ENCODE measurements around the gene DNM1L.
A peak's percentile ranks its signal among the peaks of the same experiment; 100 is the strongest.
"Not testable (repeated sequence)": the region's sequence is repeated elsewhere in the genome, so short reads cannot be mapped to it uniquely, and the experiment has no call there.

The DNM1L gene

GRCh38 chr12:32697445-32697844, 18.3 kb downstream of the DNM1L start:
- DNase-seq (ENCODE audit: low spot score) = no peak

DNA sequence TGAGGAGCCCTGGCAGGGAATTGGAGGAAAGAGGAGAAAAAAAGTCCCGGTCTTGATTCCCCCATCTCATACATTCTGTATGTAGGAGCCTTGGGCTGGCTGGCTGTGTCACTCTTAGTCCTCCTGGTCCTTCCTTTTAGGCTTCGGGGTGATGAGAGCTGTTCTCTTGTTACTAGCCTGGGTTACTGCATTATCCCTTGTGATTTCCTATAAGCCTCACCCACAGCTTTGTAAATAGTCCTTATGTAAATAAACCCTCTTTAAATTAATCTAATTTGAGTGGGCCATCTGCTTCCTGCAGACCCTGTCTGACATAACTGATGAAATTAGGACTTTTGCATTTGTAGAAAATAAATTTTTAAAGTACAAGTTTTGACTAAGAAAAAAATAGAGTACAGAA, 19.2 kb downstream of the DNM1L start:
- DNase-seq (ENCODE audit: low spot score) = peak; percentile 15

- not testable (repeated sequence) for DNase-seq (ENCODE audit: low spot score)
Measured at GRCh38 chr12:32699437-32699836, 20.3 kb downstream of the DNM1L start.

DNA sequence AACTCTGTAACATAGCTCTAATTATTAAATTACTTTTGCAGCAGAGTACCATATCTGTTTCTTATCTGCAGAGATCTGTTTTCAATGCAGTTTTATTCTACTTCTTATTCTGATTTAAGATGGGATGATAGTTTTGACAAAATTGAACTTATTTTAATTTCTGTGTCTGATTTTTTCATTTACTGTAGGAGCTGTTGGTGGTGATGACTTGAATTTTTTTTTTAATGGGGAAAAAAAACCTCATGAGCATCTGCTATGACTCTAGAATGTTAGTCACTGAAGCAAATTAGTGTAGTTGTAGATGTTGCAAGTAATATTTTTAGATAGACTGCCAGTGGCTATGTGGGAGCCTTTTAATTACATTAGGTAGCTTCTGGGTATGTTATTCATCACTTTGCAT, 23.4 kb downstream of the DNM1L start:
- DNase-seq (ENCODE audit: low spot score) = no peak

DNA sequence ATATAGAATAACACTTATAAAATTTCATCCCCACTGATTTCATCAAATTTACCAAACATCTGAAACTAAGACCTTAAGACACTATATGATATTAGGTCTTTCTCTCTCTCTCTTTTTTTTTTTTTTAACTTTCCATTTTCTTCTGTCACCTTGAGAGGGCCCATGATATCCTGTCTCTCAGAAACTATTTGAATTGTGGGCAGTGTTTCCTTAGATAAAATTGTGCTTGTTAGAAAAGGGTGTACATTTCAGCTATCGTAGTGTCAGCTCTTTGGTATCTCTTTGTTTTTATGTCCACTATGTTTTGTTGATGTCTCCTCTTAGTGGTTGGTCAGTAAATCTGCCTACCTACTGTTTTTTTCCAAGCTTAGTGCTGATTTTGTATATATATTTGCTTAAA, 23.8 kb downstream of the DNM1L start:
- no peak for DNase-seq (ENCODE audit: low spot score)

GRCh38 chr12:32705783-32706182, 26.7 kb downstream of the DNM1L start:
- DNase-seq (ENCODE audit: low spot score) = no peak

DNA sequence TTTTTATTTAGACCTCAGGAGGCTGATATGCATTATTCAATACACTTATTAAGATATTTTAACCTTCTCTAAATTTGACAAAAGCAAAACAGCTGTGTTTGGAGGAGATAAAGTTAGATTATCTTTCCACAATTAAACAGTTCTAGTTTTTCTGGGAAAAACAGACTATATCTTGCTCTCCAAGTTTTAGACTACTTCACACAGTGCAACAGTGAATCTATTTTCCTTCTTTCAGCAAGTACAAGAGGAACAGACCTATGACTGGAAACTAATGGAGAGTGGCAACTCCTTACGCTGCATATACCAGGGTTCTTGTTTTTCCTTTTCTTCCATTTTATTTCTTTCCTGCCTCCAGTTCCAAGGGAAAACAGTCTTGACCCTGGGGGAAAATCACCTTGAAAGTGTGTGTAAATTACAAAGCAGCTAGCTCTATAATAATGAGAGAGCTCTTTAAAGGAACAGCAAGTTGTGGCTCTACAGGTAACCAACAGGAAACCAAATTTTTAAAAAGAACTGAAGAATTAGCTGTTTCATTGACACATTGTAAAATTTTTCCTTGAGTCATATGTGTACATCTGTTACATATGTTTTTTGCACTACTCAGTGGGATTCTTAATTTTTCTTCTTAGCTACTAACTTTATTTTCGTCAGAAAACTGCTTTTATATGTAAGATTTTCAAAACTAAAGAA, 27.4 kb downstream of the DNM1L start:
- DNase-seq (ENCODE audit: low spot score) = no peak

GRCh38 chr12:32708926-32709325, 29.8 kb downstream of the DNM1L start:
- no peak for DNase-seq (ENCODE audit: low spot score)

DNA sequence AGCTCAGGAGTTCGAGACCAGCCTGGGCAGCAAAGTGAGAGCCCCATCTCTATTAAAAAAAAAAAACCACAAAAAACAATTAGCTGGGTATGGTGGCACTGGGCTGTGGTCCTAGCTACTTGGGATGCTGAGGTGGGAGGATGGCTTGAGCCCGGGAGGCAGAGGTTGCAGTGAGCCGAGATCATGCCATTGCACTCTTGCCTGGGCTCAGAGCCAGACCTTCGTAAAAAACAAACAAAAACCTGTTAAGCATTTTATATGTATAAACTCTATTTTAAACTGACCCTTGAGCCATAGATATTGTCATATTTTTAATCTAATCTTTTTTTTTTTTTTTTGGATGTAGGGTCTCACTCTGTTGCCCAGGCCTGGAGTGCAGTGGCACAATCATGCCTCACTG, 35.7 kb downstream of the DNM1L start:
- no peak for DNase-seq (ENCODE audit: low spot score)

DNA sequence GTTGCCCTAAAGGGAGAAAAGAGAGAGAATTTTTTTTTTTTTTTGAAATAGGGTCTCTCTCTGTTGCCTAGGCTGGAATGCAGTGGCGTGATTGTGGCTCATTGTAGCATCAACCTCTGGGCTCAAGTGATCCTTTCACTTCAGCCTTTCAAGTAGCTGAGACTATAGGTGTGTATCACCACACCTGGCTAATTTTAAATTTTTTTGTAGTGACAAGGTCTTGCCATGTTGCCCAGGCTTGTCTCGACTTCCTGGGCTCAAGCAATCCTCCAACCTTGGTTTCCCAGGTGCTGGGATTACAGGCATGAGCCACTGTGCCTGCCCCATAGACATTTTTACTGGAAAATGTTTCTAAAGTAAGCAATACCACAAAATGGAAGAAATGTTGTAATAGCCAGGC, 39.8 kb downstream of the DNM1L start:
- DNase-seq (ENCODE audit: low spot score) = no peak

DNA sequence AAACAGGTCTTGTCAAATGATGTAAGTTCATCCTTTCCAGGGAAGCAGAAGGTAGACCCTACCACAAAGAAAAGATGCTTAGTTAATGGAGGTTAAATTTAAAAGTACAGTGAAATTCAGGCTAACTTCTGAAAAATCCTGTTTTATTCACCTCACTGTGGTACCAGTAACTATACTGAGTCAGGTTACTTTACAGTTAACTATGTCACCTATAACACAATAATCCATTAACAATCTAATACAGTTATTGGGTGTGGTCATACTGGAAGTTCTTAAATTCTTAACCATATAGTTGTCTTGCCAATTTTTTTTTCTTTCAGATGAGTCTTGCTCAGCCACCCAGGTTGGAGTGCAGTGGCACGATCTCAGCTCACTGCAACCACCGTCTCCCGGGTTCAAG, 46.2 kb downstream of the DNM1L start:
- not testable (repeated sequence) for DNase-seq (ENCODE audit: low spot score)

- no peak for DNase-seq (ENCODE audit: low spot score)
Measured at GRCh38 chr12:32726286-32726685, 47.2 kb downstream of the DNM1L start.

- DNase-seq (ENCODE audit: low spot score) = peak; percentile 17
Measured at GRCh38 chr12:32727237-32727636, 48.1 kb downstream of the DNM1L start.

DNA sequence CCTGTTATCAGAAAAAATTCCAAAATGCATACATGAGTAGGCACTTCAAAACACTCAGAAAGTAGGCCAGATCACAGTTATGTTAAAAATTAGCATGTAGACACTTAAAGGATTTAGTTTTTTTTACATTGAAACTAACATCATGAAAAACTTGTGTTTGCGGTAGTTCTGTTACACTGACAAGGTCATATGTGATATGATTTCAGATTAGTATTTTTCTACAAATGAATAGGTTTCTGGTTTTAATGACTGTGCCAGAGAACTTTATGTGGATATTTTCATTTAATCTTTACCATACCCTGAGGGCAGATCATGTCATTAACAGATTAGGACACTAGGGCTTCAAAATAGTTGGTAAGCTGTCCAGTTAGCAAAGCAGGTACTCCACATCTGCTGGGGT, 55.9 kb downstream of the DNM1L start:
- no peak for DNase-seq (ENCODE audit: low spot score)

DNA sequence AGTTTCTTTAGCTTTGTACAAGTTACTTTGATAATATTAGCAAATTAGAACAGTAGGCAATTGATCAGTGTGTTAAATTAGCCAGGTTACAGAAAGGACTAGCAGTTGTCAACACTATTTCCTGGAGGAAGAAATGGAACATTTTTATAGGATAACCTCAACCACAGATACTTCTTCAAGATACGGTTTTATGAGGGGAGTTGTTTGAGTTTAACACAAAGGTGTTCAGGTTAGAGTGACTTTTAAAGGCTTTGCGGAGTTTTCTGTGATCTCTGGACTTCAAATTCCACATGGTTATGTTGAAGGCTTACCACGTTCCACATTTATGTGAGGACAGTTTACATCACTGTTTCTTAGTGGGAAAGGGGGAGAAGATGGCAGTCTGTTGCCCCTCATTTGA, 57.3 kb downstream of the DNM1L start:
- DNase-seq (ENCODE audit: low spot score) = no peak

- no peak for DNase-seq (ENCODE audit: low spot score)
Measured at GRCh38 chr12:32737715-32738114, 58.6 kb downstream of the DNM1L start.

- DNase-seq (ENCODE audit: low spot score) = no peak
Measured at GRCh38 chr12:32739279-32739678, 60.2 kb downstream of the DNM1L start.

- no peak for DNase-seq (ENCODE audit: low spot score)
Measured at GRCh38 chr12:32742133-32742532, 63.0 kb downstream of the DNM1L start.

DNA sequence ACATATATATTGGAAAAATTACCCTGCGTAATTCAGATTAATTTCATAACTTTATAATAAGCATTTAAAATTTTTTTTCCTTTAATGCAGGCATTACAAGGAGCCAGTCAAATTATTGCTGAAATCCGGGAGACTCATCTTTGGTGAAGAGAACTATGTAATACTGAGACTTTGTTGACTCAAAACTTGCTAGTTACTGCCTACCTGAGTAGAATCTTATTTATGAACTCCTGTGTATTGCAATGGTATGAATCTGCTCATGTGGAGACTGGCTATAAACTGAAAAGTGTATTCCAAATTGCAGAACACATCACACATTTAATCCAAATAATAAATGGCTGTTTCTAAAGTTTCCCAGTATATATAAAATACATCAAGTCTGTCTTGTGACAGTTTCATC, 64.2 kb downstream of the DNM1L start:
- DNase-seq (ENCODE audit: low spot score) = no peak

DNA sequence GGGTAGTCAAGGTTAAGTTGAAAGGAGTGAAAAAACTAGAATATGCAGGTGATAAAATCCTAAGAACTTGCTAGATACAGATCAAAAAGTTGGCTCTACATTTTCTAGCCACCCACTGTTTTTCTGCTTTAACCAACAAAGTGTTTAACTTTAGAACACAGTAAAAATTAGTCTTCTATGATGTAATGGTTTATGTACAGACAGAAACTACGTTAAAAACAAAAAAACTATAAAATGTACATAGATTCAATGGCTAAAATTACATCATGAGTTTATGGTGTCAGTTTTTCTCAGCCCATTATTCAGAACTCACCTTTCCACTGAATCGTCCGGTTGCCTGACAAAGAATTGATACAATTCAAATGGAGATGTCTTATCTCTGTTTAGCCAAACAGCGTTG, 74.5 kb downstream of the DNM1L start:
- DNase-seq (ENCODE audit: low spot score) = no peak

GRCh38 chr12:32754111-32754510, 75.0 kb downstream of the DNM1L start:
- DNase-seq (ENCODE audit: low spot score) = no peak

- peak; percentile 82 for DNase-seq (ENCODE audit: low spot score)
Measured at GRCh38 chr12:32755051-32755653, 76.1 kb downstream of the DNM1L start.

DNA sequence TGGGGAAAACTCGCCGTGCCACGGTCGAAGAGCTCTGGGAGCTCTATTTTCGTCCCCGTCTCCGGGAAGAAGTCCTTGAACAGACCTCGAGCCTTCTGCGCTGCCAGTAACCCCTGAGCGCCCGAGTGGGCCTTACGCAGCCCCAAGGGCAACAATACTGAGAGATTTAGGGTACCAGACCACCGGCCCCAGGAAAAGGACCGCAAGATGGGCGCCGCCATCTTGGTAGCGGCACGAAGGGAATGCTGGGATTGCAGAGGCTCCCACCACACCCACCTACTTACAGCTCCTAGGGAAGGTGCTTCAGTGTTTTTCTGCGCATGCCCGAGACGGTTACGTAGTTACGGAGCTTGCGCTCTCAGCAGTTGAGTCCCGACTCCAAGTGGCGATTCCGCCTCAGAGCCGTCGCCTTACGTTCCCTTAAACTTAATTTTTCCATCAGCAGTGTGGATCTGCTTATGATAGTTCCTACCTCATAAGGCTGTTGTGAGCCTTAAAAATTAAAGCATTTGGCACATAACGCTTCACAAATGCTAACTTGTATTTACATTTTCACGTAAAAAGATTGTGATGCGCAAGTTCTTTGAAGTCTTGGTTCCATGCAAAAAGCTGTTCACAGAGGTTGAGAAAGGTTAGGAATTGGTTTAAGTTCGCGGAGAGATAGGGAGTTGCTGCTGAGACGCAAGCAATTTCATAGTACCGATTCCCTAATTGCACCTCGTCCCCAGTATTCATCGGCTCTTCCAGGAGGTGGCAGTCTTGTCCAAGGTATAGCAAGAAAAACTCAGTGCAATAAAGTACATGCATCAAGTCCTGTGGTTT, 76.8 kb downstream of the DNM1L start, which contains the start of gene YARS2:
Gene YARS2, minus strand, starts transcription at position 244 of the 822 bp plus-strand sequence. Its CDS starts 23 bp downstream, at position 221.
- DNase-seq (ENCODE audit: low spot score) = peak; percentile 92

All from iPS-NIHi11 (cell line).